PC-3 (cell line): ENCODE results near the gene VPS41.

Experiments
- CTCF ChIP-seq: fragments of 300-600 bp; sonication (generic); conservative IDR thresholded peaks from 2 replicates; pipeline ENCODE4 v1.5.1; 2017; ENCODE audit warnings: antibody characterized with exemption, low read depth, mild to moderate bottlenecking, low read length
- EZH2 ChIP-seq: fragments of 300-600 bp; sonication (generic); IDR thresholded peaks from one replicate; pipeline ENCODE4 v1.6.1; 2017; ENCODE audit warnings: antibody characterized with exemption, mild to moderate bottlenecking, low read length; ENCODE audit not compliant: unreplicated experiment
- EZH2phosphoT487 ChIP-seq: fragments of 300-600 bp; sonication (generic); IDR thresholded peaks from 2 replicates; pipeline ENCODE4 v1.6.1; 2018; ENCODE audit warnings: mild to moderate bottlenecking, antibody characterized with exemption, low read length, borderline replicate concordance

- TF ChIP-seq CTCF (no peak), EZH2phosphoT487 (no peak), EZH2 (no peak)
These were observed 78.2 kb downstream of the VPS41 start for GRCh38 chr7:38830826-38831225.
